ENCODE data around the gene LYVE1.

The LYVE1 gene

GRCh38 chr11:10568486-10568941 lies at the start of gene LYVE1:
LYVE1 (minus strand) TSS chr11:10568665; CDS start chr11:10568532, 133 bp downstream.
- DNase-seq (ENCODE audit: low spot score in 2 of 2) = no peak
- Mint-ChIP-seq H3K36me3 (ENCODE audit: insufficient read depth) (no peaks in the 10 kb centered on the region), H3K4me3 (no peak within 1 kb of the TSS), H3K9me3 (no peaks in the 10 kb centered on the region), H3K4me1 (no peaks in the 10 kb centered on the region), H3K27me3 (peaks cover 54% of the 10 kb centered on the region), H3K27ac (ENCODE audit: low read depth) (no peak within 1 kb of the TSS)
- no peak for ATAC-seq (replicated peaks; ENCODE audit: extremely low read depth, poor library complexity, severe bottlenecking)

GRCh38 chr11:10617551-10617950 lies 49.1 kb upstream of the LYVE1 start:
- Mint-ChIP-seq H3K9me3 (no peaks in the 10 kb centered on the region), H3K4me1 (no peaks in the 10 kb centered on the region), H3K36me3 (ENCODE audit: insufficient read depth) (no peaks in the 10 kb centered on the region), H3K4me3 (no peak overlapping the region), H3K27me3 (peaks cover 18% of the 10 kb centered on the region), H3K27ac (ENCODE audit: low read depth) (no peak overlapping the region)
- DNase-seq (ENCODE audit: low spot score in 2 of 2) = no peak
- ATAC-seq (replicated peaks; ENCODE audit: extremely low read depth, poor library complexity, severe bottlenecking) = no peak

GRCh38 chr11:10611979-10612862 lies 43.8 kb upstream of the LYVE1 start:
- no peak for ATAC-seq (replicated peaks; ENCODE audit: extremely low read depth, poor library complexity, severe bottlenecking)
- H3K27me3 Mint-ChIP-seq = peaks cover 59% of the 10 kb centered on the region
- no peaks in the 10 kb centered on the region for H3K9me3 Mint-ChIP-seq
- no peak overlapping the region for H3K27ac Mint-ChIP-seq (ENCODE audit: low read depth)
- no peaks in the 10 kb centered on the region for H3K36me3 Mint-ChIP-seq (ENCODE audit: insufficient read depth)
- no peak overlapping the region for H3K4me3 Mint-ChIP-seq
- DNase-seq (ENCODE audit: low spot score in 2 of 2) = no peak
- no peaks in the 10 kb centered on the region for H3K4me1 Mint-ChIP-seq

GRCh38 chr11:10609636-10610035 lies 41.2 kb upstream of the LYVE1 start:
- ATAC-seq (replicated peaks; ENCODE audit: extremely low read depth, poor library complexity, severe bottlenecking) = no peak
- Mint-ChIP-seq H3K27ac (ENCODE audit: low read depth) (no peak overlapping the region), H3K27me3 (peaks cover 72% of the 10 kb centered on the region), H3K4me3 (no peak overlapping the region), H3K4me1 (no peaks in the 10 kb centered on the region), H3K36me3 (ENCODE audit: insufficient read depth) (no peaks in the 10 kb centered on the region), H3K9me3 (no peaks in the 10 kb centered on the region)
- no peak for DNase-seq (ENCODE audit: low spot score in 2 of 2)

- Mint-ChIP-seq H3K27me3 (peaks cover 65% of the 10 kb centered on the region), H3K27ac (ENCODE audit: low read depth) (no peak overlapping the region), H3K9me3 (no peaks in the 10 kb centered on the region), H3K36me3 (ENCODE audit: insufficient read depth) (no peaks in the 10 kb centered on the region), H3K4me3 (no peak overlapping the region), H3K4me1 (no peaks in the 10 kb centered on the region)
- DNase-seq (ENCODE audit: low spot score in 2 of 2) (no peak), ATAC-seq (replicated peaks; ENCODE audit: extremely low read depth, poor library complexity, severe bottlenecking) (no peak)
Measured at GRCh38 chr11:10608584-10608983, 40.1 kb upstream of the LYVE1 start.

GRCh38 chr11:10607462-10608132 lies 39.1 kb upstream of the LYVE1 start:
- peaks cover 55% of the 10 kb centered on the region for H3K27me3 Mint-ChIP-seq
- ATAC-seq (replicated peaks; ENCODE audit: extremely low read depth, poor library complexity, severe bottlenecking) (no peak), DNase-seq (ENCODE audit: low spot score in 2 of 2) (no peak)
- no peaks in the 10 kb centered on the region for H3K4me1 Mint-ChIP-seq
- H3K27ac Mint-ChIP-seq (ENCODE audit: low read depth) = no peak overlapping the region
- H3K4me3 Mint-ChIP-seq = no peak overlapping the region
- H3K9me3 Mint-ChIP-seq = no peaks in the 10 kb centered on the region
- no peaks in the 10 kb centered on the region for H3K36me3 Mint-ChIP-seq (ENCODE audit: insufficient read depth)

- no peak for ATAC-seq (replicated peaks; ENCODE audit: extremely low read depth, poor library complexity, severe bottlenecking)
- H3K27ac Mint-ChIP-seq (ENCODE audit: low read depth) = no peak overlapping the region
- H3K27me3 Mint-ChIP-seq = peaks cover 47% of the 10 kb centered on the region
- no peaks in the 10 kb centered on the region for H3K9me3 Mint-ChIP-seq
- DNase-seq (ENCODE audit: low spot score in 2 of 2) = no peak
- H3K4me3 Mint-ChIP-seq = no peak overlapping the region
- no peaks in the 10 kb centered on the region for H3K4me1 Mint-ChIP-seq
- H3K36me3 Mint-ChIP-seq (ENCODE audit: insufficient read depth) = no peaks in the 10 kb centered on the region
Measured at GRCh38 chr11:10606536-10607208, 38.2 kb upstream of the LYVE1 start.

GRCh38 chr11:10605941-10606381 lies 37.5 kb upstream of the LYVE1 start:
- H3K9me3 Mint-ChIP-seq = no peaks in the 10 kb centered on the region
- H3K27me3 Mint-ChIP-seq = peaks cover 47% of the 10 kb centered on the region
- H3K36me3 Mint-ChIP-seq (ENCODE audit: insufficient read depth) = no peaks in the 10 kb centered on the region
- H3K4me1 Mint-ChIP-seq = no peaks in the 10 kb centered on the region
- DNase-seq (ENCODE audit: low spot score in 2 of 2) (no peak), ATAC-seq (replicated peaks; ENCODE audit: extremely low read depth, poor library complexity, severe bottlenecking) (no peak)
- H3K27ac Mint-ChIP-seq (ENCODE audit: low read depth) = no peak overlapping the region
- H3K4me3 Mint-ChIP-seq = no peak overlapping the region

GRCh38 chr11:10604798-10605197 lies 36.3 kb upstream of the LYVE1 start:
- ATAC-seq (replicated peaks; ENCODE audit: extremely low read depth, poor library complexity, severe bottlenecking) (no peak), DNase-seq (ENCODE audit: low spot score in 2 of 2) (no peak)
- H3K4me3 Mint-ChIP-seq = no peak overlapping the region
- no peak overlapping the region for H3K27ac Mint-ChIP-seq (ENCODE audit: low read depth)
- H3K36me3 Mint-ChIP-seq (ENCODE audit: insufficient read depth) = no peaks in the 10 kb centered on the region
- no peaks in the 10 kb centered on the region for H3K9me3 Mint-ChIP-seq
- H3K27me3 Mint-ChIP-seq = peaks cover 43% of the 10 kb centered on the region
- no peaks in the 10 kb centered on the region for H3K4me1 Mint-ChIP-seq

GRCh38 chr11:10604340-10604748 lies 35.9 kb upstream of the LYVE1 start:
- no peak for DNase-seq (ENCODE audit: low spot score in 2 of 2)
- Mint-ChIP-seq H3K9me3 (no peaks in the 10 kb centered on the region), H3K4me3 (no peak overlapping the region), H3K27me3 (peaks cover 43% of the 10 kb centered on the region), H3K27ac (ENCODE audit: low read depth) (no peak overlapping the region), H3K36me3 (ENCODE audit: insufficient read depth) (no peaks in the 10 kb centered on the region), H3K4me1 (no peaks in the 10 kb centered on the region)
- no peak for ATAC-seq (replicated peaks; ENCODE audit: extremely low read depth, poor library complexity, severe bottlenecking)

GRCh38 chr11:10603721-10604297 lies 35.3 kb upstream of the LYVE1 start:
- Mint-ChIP-seq H3K4me1 (no peaks in the 10 kb centered on the region), H3K27me3 (peaks cover 38% of the 10 kb centered on the region), H3K27ac (ENCODE audit: low read depth) (no peak overlapping the region), H3K9me3 (no peaks in the 10 kb centered on the region), H3K4me3 (no peak overlapping the region), H3K36me3 (ENCODE audit: insufficient read depth) (no peaks in the 10 kb centered on the region)
- DNase-seq (ENCODE audit: low spot score in 2 of 2) (no peak), ATAC-seq (replicated peaks; ENCODE audit: extremely low read depth, poor library complexity, severe bottlenecking) (no peak)

GRCh38 chr11:10602945-10603344 lies 34.5 kb upstream of the LYVE1 start:
- Mint-ChIP-seq H3K36me3 (ENCODE audit: insufficient read depth) (no peaks in the 10 kb centered on the region), H3K27me3 (peaks cover 35% of the 10 kb centered on the region), H3K27ac (ENCODE audit: low read depth) (no peak overlapping the region), H3K4me1 (no peaks in the 10 kb centered on the region), H3K9me3 (no peaks in the 10 kb centered on the region), H3K4me3 (no peak overlapping the region)
- no peak for DNase-seq (ENCODE audit: low spot score in 2 of 2)
- no peak for ATAC-seq (replicated peaks; ENCODE audit: extremely low read depth, poor library complexity, severe bottlenecking)
